HG03469 (cell line): Measurements from ENCODE around the gene BRSK1.

Source experiments
- ATAC-seq: cut with Tn5 transposase; IDR thresholded peaks from one replicate; pipeline ENCODE4 v1.9.1; 2021; ENCODE audit warnings: mild to moderate bottlenecking, moderate library complexity, moderate number of reproducible peaks; ENCODE audit not compliant: unreplicated experiment

The BRSK1 gene

DNA sequence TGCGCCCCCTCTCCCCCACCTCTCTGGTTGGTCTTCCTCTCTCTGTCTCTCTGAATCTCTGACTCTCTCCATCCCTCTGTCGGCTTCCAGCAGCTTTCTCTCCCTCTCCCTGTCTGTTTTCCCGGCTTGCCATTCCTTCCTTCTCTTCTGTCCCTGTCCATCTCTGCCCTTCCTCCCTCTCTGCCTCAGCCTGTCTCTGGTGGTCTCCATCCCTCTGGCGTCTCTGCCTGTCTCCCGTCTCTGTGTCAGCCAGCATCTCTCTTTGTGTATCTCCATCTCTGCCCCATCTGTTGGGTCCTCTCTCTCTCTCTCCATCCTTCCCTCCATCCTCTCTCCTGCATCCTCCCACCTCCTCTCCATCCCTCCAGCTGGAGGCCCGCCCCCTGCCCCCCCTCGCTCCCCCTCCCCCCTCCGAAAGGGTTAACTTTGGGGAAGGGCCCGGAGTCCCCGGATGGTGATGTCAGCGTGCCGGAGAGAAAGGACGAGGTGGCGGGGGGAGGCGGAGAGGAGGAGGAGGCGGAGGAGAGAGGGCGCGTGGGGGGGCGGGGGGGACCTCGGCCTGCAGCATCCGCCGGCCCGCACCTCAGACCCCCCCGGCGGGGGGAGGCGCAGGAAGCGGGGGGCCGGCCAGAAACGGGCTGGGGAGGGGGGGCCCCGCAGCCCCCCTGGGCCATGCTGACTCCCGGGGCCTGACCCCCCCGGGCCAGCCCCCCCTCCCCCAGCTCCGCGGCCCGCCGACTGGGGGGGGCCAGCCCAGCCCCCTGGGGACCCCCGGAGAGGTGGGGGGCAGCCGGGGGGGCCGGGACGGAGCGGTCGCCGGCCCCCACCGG is at the start of gene BRSK1:
BRSK1 (plus strand) TSS at position 450 of the 830 bp plus-strand sequence. CDS start 446 bp downstream, outside the sequence.
- ATAC-seq: no peak

DNA sequence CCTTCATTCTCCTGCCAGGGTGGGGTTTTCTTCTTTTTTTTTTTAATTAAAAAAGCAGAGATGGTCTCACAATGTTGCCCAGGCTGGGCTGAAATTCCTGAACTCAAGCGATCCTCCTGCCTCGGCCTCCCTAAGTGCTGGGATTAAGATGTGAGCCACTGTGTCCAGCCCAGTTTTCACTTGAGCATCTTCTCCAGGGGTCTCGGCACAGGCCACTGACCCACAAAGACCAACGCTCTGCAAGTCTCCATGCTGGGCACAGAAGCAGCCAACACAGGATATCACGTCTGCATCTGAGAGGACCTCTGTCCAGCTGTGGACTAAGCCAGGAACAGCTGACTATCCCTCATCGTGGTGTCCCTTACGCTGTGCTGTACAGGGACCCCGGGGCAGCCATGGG is 45.8 kb upstream of the BRSK1 start:
- ATAC-seq: no peak

DNA sequence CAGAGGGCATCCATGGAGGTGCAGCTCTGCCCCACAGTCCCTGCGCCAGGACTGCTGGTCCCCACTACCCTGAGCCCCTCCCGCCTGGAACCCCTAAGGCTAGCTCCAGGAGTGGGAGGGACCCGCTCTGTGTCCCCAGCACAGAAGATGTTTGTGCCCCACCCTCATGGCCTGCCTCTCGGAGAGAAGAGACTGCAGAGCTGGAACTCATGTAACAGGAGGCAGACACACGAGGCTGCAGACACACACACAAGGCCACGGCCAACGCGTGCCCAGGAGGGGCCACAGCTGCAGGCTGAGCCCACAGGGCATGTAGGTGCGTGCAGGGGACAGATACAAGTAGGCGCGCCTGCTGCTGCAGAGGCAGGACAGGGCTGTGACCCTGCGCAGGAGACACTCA is 44.8 kb upstream of the BRSK1 start:
- ATAC-seq: no peak

DNA sequence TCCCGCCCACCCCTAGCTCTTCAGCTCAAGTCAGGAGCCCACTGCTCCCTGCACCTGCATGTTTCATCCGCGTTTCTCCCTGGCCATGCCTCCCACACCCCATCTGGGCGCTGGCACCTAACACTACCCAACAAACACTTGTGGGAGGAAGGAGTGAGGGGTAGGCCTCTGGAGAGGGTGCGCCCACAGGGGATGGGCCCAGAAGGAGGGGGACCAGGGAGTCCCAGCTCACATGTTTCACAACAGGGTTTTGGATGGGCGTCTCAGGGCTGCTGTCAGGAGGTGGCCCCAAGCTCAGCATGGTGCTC is 43.1 kb upstream of the BRSK1 start:
- no peak for ATAC-seq

DNA sequence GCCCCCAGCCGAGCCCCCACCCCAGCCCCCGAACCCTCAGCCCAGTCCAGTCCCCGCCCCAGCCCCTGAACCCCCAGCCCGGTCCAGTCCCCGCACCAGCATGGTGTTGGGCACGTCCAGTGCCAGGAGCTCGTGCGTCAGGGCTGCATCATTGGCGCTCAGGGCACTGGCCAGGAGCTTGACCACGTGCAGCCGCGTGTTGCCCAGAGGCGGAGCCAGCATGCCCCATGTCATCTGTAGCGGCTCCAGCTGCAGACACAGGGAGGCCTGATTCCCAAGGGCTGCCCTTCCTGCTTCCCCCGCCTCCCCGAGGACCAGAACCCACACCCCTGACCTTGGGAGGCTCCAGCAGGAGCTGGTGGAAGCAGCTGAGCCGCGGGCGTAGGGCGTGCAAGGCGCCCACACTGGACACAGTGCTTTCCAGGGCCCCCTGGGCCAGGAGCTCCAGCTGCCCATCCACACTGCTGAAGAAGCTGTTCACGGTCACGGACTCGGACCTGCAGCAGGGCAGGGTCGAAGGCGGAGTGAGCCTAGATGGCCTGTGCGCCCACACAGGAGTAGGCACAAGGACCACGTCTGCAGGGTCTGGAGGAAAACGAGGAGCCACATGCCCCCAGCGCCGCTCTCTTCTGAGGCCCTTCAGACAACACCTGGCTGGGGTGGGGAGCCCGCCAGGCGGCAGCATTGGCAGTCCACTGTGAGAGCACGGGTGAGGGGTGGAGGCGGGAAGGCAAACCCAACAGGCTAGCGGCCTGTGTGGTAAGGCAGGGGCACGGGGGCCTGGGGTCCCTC is 42.5 kb upstream of the BRSK1 start:
- no peak for ATAC-seq

DNA sequence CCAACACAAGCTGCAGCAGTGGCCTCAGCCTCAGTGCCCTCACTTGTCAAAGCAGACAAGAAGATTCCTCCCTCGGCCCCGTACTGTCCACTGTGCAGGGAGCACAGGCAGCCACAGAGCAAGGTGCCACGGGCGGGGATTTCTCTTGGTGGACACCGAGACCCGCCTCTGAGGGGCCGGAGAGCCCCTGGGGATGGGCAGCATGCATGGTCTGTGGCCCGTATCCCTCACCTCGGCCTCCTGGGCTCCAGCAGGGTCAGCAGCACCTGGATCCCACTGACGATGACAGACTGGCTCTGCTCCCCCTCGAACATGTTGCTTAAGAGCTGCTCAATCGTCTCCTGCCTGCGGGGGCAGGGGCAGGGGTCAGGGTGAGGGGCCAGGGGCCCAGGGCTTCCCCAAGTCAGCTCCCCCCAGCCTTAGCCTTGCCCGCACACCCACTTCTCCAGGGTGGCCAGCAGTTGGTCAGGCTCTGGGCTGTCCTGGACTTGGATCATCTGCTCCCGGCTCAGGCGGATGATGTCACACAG is 41.8 kb upstream of the BRSK1 start:
- no peak for ATAC-seq

DNA sequence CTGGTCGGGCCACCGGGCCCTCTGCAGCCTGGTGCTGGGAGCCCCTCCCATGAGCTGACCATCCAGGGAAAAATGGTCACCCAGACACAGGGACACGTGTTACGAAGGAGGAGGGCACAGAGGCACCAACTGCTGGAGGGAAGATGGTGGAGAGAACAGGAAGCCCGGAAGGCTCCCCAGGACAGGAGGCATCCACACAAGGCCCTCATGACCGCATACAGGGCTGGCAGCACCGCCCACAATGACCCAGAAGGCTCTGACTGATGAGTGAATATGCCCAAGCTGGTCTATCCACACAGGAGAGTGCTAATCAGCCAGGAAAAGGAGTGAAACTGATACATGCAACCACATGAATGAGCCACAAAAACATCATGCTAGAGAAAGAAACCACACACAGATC is 41.3 kb upstream of the BRSK1 start:
- no peak for ATAC-seq

DNA sequence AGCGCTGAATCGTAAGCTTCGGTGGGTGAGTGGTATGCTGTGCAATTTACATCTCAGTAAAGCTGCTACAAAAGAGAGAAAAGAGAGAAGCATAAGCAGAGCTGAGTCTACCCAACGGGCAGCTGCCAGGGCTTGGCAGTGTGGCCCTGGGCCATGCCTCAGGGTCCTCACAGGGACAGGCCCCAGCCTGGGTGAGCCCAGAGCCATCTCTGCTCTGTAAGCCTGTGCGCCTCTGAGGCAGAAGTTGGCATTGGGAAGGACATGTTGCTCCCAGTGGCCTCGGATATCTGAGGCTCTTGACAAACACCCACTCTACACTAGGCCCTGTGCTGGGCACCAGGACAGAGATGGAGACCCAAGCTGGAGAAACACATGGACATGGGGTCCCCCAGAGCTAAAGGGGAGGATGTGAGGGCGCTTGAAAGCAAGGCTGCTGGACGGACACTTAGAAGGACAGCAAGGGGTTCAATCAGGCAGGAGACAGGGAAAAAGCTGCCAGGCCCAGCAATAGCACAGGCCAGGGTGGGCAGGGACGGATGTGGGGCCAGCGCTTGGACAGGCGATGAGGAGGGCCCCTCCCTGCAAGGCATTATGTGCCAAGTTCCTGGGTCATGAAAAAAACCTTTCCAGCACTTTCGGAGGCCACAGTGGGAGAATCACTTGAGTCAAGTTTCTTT is 39.7 kb upstream of the BRSK1 start:
- no peak for ATAC-seq

DNA sequence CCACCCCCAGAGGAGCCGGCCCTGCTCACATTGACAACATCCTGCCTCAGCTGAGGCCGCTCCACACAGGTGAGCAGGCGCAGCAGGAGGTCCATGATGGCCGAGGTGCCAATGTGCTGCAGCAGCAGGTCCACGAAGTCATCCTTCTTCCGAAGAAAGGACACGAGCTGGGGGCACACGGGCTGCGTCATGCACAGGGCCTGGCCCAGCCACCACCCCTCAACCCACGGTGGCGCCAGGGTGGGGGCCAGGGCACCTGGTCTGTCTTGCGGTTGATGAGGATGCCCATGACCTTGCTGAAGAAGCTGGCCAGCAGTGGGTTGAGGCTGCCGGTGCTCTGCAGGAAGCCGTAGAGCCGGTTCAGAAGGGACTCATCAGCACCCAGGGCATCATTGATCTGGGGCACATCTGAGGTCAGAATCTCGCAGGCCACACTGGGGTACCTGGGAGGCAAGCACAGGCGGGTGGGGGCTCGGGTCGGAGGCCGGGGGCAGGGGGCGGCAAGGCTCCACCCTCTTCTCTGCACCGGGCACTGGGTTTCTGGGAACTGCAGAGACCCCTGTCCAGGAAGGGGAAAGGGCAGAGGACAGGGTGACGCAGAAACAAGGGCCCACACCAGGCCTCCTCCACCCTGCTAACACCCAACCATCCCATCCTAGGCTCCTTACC is 38.4 kb upstream of the BRSK1 start:
- ATAC-seq: no peak

DNA sequence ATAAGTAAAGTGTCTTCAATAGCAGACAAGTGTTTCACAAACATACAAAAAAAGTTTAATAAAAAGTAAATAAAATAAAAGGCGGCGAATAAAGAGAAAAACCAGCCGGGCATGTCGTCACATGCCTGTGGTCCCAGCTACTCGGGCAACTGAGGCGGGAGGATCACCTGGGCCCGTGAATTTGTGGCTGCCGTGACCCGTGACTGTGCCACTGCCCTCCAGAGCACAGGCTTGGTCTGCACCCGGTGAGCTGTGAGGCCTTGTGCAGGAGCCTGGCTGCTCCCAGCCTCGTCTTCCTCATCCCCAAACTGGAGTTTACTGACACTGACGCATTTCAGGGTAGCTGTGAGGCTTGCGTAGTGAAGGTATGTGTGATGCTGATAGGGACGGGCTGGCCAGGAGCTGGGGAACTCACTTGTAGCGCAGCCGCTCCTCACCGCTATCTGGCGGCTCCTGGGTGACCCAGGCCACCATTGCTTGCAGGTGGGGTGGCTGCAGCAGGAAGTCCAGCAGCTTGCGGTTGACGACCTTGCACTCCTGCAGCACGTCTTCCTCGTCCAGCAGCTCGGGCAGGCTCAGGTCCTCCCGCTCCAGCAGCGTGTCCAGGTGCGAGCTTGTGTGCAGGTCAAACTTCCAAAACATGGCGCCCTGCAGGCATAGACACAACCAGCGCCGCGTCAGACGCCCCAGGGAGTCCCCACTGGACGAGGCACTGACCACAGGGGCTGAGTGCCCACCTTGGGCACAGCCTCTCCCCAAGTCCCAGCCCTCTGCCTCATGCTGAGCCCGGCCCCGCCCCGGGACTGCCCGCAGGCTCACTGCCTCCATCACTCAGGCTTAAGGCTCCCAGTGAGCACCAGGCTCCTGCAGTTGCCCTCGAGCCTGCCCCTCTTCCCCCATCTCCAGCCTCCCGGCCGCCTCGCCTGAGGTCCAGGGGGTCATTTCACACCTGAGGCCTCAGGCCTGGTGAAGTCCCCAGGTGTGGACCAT is 37.0 kb upstream of the BRSK1 start:
- no peak for ATAC-seq

DNA sequence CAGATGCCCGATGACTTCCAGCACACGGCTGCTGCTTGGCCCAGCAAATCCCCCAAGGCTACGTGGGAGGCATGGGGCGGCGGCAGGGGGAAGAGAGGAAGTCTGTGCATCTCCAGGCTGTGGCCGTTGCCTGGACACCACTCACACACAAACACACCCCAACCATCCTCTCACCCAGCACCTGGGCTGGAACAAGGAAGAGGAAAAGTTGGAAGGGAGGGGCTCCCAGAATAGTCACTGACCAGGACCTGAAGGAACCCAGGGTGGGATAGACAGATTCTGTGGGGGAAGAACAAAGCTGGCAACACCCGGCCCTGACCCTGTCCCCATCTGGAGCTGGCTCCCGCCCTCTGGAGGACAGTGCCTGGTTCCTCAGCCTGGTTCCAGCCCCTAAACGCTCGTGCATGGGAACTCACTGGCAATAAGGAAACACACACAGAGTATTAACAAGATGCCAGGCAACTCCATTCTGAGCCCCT is 36.1 kb upstream of the BRSK1 start:
- no peak for ATAC-seq

DNA sequence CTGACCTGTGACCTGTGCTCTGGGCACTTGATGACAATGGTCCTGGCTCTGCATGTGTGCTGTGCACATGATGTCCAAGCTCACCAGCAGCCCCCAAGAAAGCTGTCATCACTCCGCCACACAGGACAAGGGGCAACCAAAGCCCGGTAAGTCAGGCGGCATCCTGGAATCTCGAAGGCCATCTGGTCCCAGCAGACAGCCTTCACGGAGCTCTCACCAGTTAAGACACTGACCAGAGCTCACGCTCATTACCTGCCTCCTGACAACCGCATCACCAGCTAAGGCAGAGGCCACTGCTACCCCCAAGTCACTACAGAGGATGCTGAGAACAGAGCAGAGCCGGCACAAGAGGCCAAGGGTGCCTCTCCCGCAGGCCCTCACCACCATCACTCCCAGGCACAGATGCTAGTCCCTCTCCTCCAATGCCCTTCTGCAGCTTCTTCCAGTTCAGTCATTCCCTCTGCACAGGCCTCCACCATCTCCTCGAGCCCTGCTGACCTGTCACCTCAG is 35.6 kb upstream of the BRSK1 start:
- no peak for ATAC-seq

DNA sequence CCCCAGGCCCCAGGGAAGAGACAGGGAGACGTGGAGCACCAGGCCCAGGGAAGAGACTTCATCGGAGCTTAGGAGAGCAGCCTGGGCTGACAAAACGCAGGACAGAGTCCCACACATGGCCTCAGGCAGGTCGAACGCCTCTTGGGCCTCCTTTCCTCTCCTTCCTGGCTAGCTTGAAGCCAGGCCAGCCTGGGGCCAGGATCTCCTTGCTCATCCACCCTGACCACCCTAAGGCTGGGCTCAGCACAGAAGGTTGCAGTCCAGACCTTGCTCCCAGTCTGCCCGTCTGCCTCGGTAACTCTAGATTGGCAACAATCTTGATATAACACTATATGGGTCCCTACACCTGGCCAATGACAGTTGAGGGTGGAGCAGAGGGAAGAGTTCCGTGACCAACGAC is 35.1 kb upstream of the BRSK1 start:
- no peak for ATAC-seq

DNA sequence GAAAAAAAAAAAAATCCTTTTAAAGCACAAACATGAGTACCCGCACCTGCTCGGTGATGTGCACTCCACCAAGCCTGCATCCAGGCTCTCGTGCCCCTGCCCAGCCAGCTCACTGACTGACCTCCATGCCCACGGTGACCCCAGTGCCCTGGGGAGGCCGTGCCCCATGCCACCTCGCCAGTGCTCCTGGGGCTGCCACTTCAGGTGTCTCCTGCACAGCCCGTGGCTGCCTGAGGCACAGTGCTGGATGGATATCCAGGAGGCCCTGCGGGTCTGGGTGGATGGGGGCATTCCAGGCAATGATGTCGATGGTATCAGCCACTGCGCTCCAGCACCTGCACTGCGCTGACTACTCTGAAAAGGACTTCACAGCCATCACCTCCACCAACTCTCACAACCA is 34.0 kb upstream of the BRSK1 start:
- ATAC-seq: no peak

DNA sequence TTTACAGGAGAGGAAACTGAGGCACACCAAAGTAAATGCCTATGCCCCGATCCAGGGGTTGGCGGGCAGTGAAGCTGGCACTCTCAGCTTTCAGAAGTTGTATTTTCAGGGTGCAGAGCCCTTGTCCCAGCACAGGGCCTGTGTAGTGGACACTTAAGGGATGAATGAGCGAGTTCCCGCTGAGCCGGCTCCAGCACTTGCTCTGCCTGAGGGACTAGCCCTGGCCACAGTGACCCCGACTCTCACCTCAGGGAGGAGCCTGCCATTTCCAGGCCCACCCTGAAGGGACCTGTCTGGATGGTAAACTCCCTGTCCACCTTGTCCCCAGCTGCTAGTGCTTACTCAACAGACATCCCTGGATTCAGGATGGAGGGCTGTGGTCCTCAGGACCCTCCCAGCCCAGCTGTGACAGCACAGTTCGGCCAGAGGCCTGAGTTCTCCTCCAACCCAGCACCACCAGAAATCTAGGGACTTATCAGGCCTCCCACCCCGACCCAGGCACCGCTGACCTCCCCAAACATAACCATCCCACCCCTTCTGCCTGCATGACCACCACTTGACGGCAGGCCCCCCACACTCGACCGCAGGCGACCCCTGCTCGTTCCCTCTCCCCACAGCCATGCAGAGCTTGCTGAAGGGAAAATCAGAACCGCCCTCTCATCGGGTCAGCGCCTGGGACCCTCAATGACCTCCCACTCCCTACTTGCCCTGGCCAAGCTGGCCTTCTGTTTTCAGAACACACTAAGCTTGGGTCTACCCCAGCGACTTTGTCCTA is 33.3 kb upstream of the BRSK1 start:
- no peak for ATAC-seq

DNA sequence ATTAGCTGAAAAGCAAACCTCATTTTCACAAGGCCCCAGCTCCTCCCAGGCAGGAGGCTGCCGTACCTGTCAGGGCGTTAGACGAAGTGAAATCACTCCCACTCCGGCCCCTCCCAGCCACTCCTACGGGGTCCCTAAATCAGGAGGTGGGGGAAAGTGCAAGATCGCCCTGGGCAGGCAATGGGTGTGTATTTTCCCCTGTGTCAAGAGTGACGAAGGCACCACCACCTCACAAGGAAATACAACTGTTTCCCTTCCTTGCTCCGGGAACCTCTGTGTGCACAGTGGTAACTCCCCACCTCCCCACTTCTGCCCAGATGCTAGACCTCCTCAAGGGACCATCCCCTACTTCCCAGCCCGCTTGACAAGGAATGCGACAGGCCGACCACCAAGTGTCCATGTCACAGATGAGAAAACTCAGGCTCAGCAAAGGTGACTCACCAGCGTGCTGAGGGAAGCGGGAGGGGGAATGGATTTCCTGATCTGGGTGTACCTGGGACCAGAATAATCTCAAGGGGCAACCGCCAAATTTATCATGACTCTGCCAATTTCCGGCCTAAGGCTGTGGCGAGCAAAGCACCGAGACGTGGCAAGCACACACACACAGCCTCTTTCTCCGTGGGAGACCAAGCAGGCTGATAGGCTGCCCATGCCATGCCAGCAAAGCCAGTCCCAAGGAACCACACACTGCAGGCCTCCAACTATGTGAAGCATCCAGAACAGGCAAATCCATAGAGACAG is 32.3 kb upstream of the BRSK1 start:
- ATAC-seq: no peak

DNA sequence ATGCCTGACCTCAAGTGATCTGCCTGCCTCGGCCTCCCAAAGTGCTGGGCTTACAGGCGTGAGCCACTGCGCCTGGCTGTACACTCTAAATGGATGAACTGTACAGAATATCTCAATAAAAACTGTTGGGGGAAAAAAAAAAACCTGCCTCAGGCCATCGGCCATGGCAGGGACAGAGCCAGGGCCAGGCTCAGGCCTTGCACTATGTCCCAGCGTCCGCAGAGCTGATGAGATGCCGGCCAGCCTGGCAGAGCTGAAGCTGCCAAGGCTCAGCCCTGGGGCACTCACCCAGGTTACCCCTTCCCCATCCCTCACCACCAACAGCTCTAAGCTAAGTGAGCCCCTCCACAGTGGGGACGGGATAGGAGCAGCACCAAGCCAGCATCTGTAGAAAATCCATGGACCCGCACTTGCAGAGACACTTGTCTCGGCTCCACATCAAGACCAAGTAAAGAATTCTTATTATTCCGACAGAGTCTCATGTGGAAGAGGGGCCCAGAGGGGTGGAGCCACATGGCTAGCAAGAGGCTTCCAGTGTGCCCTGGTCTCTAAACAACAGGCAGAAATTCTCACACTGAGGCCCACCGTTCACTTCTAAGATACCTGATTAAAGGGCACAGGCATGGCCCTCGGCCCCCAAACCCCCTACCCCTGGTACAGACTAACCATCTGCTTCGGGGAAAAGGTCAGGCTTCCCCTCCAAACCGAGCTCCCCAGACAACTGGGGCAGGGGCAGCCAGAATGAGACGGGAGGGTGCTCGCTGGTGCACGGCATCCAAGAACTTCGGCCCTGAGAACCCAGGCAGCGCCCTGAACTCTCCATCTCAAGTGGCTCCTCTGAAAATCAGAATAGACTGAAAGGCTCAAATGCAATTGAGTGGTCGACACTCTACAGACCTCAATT is 30.8 kb upstream of the BRSK1 start:
- ATAC-seq: no peak
